GM12878 (cell line): Measurements from ENCODE around the gene AMN. TPM values are rescaled to one million over a fixed set of nuclear protein-coding genes. Genes with fewer than 3 reads are reported as not detected.

Experiments used
- ATAC-seq: fragments of 200-7000 bp; cut with Tn5 transposase; 3 replicates; pipeline ENCODE4 v1.9.1; 2020; ENCODE audit warnings: mild to moderate bottlenecking, moderate library complexity
- BruUV-seq: library from RNA; stranded (reverse); fragments of 400-500 nt; replicated peaks from 2 replicates; lab custom pipeline; 2021; lab: Mats Ljungman, UMichigan
- CTCF ChIA-PET: fragments of 300-600 bp; sonication (Branson Sonifier 250); formaldehyde crosslinking; extraction: SDS; loops from one replicate; lab custom pipeline; 2021; ENCODE audit warnings: inconsistent platforms; lab: Yijun Ruan, JAX
- POLR2A ChIA-PET: fragments of 350-600 bp; formaldehyde crosslinking; extraction: SDS; loops from one replicate; lab custom pipeline; 2021; ENCODE audit warnings: inconsistent platforms; lab: Charles Lee
- RAD21 ChIA-PET: fragments of 300-600 bp; sonication (Branson Sonifier 250); formaldehyde crosslinking; loops from one replicate; lab custom pipeline; 2023; ENCODE audit warnings: antibody characterized with exemption; ENCODE audit not compliant: unreplicated experiment; lab: Charles Lee
- SMC1A ChIA-PET: fragments of 300-600 bp; sonication (Branson Sonifier 250); formaldehyde crosslinking; loops from one replicate; lab custom pipeline; 2023; ENCODE audit not compliant: unreplicated experiment, uncharacterized antibody; lab: Charles Lee
- DNase-seq: peaks from one replicate; pipeline ENCODE4 v3.0.0-alpha.2; 2011; ENCODE audit warnings: low read depth, low spot score
- FAIRE-seq: peaks from 3 replicates; lab custom pipeline; 2011; peaks lifted over from hg19 to GRCh38; lab: Jason Lieb, UNC
- H2AFZ ChIP-seq: 2 replicates; pipeline ENCODE4 v1.6.0; 2011; ENCODE audit warnings: low read depth, low read length, control low read depth; ENCODE audit not compliant: control insufficient read depth
- H3K27ac ChIP-seq: 2 replicates; pipeline ENCODE4 v1.5.1; 2011; ENCODE audit warnings: control low read depth; ENCODE audit not compliant: control insufficient read depth, insufficient read depth
- H3K27me3 ChIP-seq, 2 experiments: replicated peaks in 1 of 2; 2 replicates each; pipeline versions ENCODE4 v1.6.0 to v1.6.1; 2011; ENCODE audit warnings: low read length in 1 of 2; ENCODE audit not compliant: control insufficient read depth in 2 of 2, insufficient read depth in 2 of 2
- H3K36me3 ChIP-seq, 2 experiments: 2 replicates each; pipeline ENCODE4 v1.5.1; 2011; ENCODE audit warnings: low read length in 1 of 2; ENCODE audit not compliant: control insufficient read depth in 2 of 2, insufficient read depth in 2 of 2
- H3K4me1 ChIP-seq: 2 replicates; pipeline ENCODE4 v1.6.1; 2011; ENCODE audit warnings: mild to moderate bottlenecking, low read length, moderate library complexity, mixed read lengths; ENCODE audit not compliant: control insufficient read depth, insufficient read depth
- H3K4me2 ChIP-seq: 2 replicates; pipeline ENCODE4 v1.6.0; 2011; ENCODE audit warnings: control low read depth; ENCODE audit not compliant: control insufficient read depth, insufficient read depth
- H3K4me3 ChIP-seq: fragments of 200-600 bp; sonication (generic); 2 replicates; pipeline ENCODE4 v1.5.1; 2016
- H3K79me2 ChIP-seq: 2 replicates; pipeline ENCODE4 v1.6.0; 2011; ENCODE audit warnings: low read length; ENCODE audit not compliant: control insufficient read depth, insufficient read depth
- H3K9ac ChIP-seq: 2 replicates; pipeline ENCODE4 v1.8.0; 2011; ENCODE audit warnings: low read length, control low read depth, mixed read lengths; ENCODE audit not compliant: control insufficient read depth, insufficient read depth
- H3K9me3 ChIP-seq: replicated peaks from 3 replicates; pipeline ENCODE4 v1.5.1; 2011; ENCODE audit warnings: mild to moderate bottlenecking, low read length; ENCODE audit not compliant: control insufficient read depth, insufficient read depth
- H4K20me1 ChIP-seq: 2 replicates; pipeline ENCODE4 v1.6.0; 2011; ENCODE audit not compliant: control insufficient read depth, insufficient read depth
- CREM ChIP-seq: IDR thresholded peaks from 2 replicates; pipeline ENCODE4 v1.6.1; 2014; ENCODE audit warnings: antibody characterized with exemption, low read depth
- CTCF ChIP-seq, 3 experiments: IDR thresholded peaks in 2 of 3; conservative IDR thresholded peaks in 1 of 3; 2 replicates each; pipeline ENCODE4 v1.5.1; 2011; ENCODE audit warnings: low read depth in 3 of 3, low read length in 3 of 3, mild to moderate bottlenecking in 3 of 3, control low read depth in 2 of 3, moderate library complexity in 2 of 3, inconsistent platforms in 1 of 3, mixed read lengths in 1 of 3; ENCODE audit not compliant: control insufficient read depth in 2 of 3, insufficient read depth in 1 of 3; ENCODE audit errors: extremely low read depth in 1 of 3
- WGBS: methylation state at CpG from one replicate; pipeline ENCODE4 v1.1.6; 2016; ENCODE audit warnings: low lambda C conversion rate; ENCODE audit not compliant: insufficient replicate concordance, insufficient coverage; ENCODE audit errors: missing lambda C conversion rate; 5-methylcytosine and 5-hydroxymethylcytosine counted together
- in situ Hi-C: fragments of 300-500 bp; cut with MboI; formaldehyde crosslinking; loops from 9 replicates; pipeline ENCODE4 v1.14.3; 2018; ENCODE audit warnings: mixed read lengths
- intact Hi-C: fragments of 100-400 bp; cut with micrococcal nuclease; formaldehyde crosslinking; loops from one replicate; pipeline ENCODE4 v1.14.2; 2022; ENCODE audit not compliant: unreplicated experiment
- polyA plus RNA-seq, 11 experiments: library from polyadenylated mRNA; depleted of rRNA in 4 of 11; unstranded in 6 of 11; stranded (reverse) in 5 of 11; fragments of >200 nt; fragmentation: Nextera tagmentation in 4 of 11; fragmentation: Illumina TruSeq in 1 of 11; extraction: Ambion mirVana in 4 of 11; extraction: Trizol in 1 of 11; gene quantifications; 1 replicate in 1 of 11; 2 replicates in 10 of 11; pipeline versions ENCODE4 v1.2.1 to v1.2.3, GENCODE V29; 2011 to 2016; ENCODE audit warnings: inconsistent platforms in 2 of 11, missing spikeins in 2 of 11, low read depth in 1 of 11
- total RNA-seq, 4 experiments: library from RNA; depleted of rRNA in 3 of 4; stranded (reverse); fragments of >200 nt in 3 of 4; fragmentation: Illumina TruSeq in 1 of 4; extraction: Trizol in 1 of 4; gene quantifications; 2 replicates each; pipeline versions ENCODE4 v1.2.1 to v1.2.3, GENCODE V29; 2013 to 2021

AMN gene
- total and polyA plus RNA-seq, 10 of the 15 experiments (the other 5 are each of a cell fraction or from before 2014, with no cell fraction given), result 0.03 to 0.33 (median 0.11) TPM; not detected in 6

DNA sequence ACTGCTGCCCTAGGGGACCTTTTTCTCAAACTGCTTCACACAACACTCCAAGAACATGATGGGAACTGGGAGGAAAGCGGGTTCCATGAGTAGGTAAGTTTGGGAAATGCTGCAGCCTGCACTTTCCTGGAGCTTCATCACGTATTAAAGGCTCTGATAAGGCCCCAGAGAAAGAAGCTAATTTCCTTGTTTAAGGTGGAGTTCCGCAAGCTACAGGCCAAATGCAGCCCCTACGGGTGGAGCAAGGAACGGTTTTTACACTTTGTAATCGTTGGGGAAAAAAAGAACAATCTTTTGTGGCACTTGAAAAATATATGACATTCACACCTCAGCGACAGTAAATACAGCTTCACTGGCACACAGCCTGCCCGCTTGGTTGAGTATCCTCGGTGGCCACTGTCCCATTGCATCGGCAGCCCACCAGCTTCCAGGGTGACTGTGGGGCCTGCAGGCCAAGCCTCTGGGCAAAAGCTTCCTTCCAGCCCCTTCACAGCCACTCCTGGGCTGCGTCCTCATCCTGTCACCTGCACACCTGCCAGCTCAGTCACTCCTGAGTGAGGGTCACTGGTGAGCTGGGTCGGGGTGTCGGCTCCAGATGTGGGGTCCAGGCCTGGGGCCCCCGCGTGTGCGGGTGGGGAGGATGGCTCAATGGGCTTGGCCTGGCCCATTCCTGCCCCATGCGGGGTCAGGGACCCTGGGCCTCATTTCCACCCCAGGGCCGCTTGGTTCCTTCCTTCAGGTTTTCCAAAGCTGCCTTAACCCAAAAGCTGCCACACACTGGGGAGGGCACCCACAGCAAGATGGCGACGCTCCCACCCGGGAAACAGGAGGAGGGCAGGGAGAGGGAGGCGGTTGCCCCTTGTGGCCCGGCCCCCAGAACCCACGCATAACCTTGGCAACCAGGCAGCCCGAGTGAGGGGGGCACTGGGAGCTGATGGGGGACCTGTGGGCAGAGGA is 2.4 kb downstream of the AMN start:
- POLR2A ChIA-PET, result no interaction called here
- FAIRE-seq, result no peak
- no TSS peak for BruUV-seq

More for the DNA sequence above, 2.4 kb downstream of the AMN start:
- 66% methylated on average over 25 of the region's 25 CpGs for WGBS
- ChIA-PET CTCF (interaction anchor here (0.7 to 2.6 kb wide), 2 partner anchors 12 to 231 kb away, joined by 3 to 13 read pairs; no protein-coding TSS in a partner anchor), RAD21 (interaction anchor here (2.4 kb wide), 1 partner anchor 231 kb away, joined by 13 read pairs; no protein-coding TSS in a partner anchor), SMC1A (interaction anchor here (1.2 kb wide), 1 partner anchor 139 kb away, joined by 3 read pairs; no protein-coding TSS in a partner anchor)
- in situ Hi-C loops (no loop called here), intact Hi-C loops (no loop called here)
- DNase-seq (no peak), ATAC-seq (no peak)
- H2AFZ ChIP-seq, result no peak overlapping the region
- H3K4me1 ChIP-seq, result peaks cover 15% of the 10 kb centered on the region
- no peaks in the 10 kb centered on the region for H4K20me1 ChIP-seq
- no peak overlapping the region for H3K4me3 ChIP-seq
- no peaks in the 10 kb centered on the region for H3K79me2 ChIP-seq
- no peak overlapping the region for H3K27ac ChIP-seq
- no peaks in the 10 kb centered on the region for H3K36me3 ChIP-seq
- H3K9ac ChIP-seq, result no peak overlapping the region
- no peak overlapping the region for H3K4me2 ChIP-seq
- TF ChIP-seq CREM (no peak), CTCF (IDR thresholded peaks at IDR 0.05 in 2 of 3, conservative IDR thresholded peaks at IDR 0.05 in 1 of 3; ENCODE audit: control insufficient read depth in 2 of 3, extremely low read depth in 1 of 3, insufficient read depth in 1 of 3, low read depth in 3 of 3, low read length in 3 of 3) (0 out of 6 replicates have a peak, but pooled peaks of 1 of the 3 experiments have one; percentile 3)
- H3K27me3 ChIP-seq, result peaks cover 14 to 18% of the 10 kb centered on the region in 2 experiments
- no peaks in the 10 kb centered on the region for H3K9me3 ChIP-seq
